ENCODE measurements around the gene RPL3. TPM values are rescaled to one million over a fixed set of nuclear protein-coding genes. Genes with fewer than 3 reads are reported as not detected.

RPL3 gene
- total and polyA plus RNA-seq, 2 donors (not counting 1 experiment from before 2014, with no cell fraction given), result 2,665 to 5,418 TPM

DNA sequence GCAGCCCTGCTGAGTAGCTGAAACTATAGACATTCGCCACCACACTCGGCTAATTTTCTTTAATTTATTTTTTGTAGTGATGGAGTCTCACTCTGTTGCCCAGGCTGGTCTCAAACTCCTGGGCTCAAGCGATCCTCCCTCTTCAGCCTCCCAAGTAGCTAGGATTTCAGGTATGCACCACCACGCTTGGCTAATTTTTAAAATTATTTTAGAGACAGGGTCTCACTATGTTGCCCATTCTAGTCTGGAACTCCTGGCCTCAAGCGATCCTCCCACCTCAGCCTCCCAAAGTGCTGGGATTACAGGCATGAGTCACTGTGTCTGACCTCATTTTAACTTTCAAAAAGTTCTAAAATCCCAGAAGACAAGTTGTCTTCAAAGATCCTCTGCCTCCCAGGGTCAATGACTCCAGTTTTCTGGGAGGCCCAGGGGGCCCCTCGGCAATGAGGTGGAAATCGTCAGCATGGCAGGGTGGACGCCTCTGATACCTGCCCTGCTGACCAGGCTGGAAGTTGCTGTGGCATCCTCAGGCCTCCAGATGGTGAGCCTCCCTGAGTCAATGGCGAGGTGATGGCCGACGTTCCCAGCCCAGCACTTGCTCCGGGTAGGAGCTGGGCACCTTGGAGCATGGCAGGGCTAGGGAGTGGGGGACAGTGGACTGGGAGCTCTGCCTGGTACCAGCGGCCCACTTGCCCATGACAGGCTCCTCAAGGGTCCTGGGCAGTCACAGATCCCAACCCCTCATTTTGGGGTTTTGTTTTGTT is 31.1 kb downstream of the RPL3 start:
- 94% methylated on average over 10 of the region's 13 CpGs for WGBS (ENCODE audit: insufficient coverage)
- no peaks in the 10 kb centered on the region for H3K36me3 ChIP-seq (replicated peaks in 1 of 2; ENCODE audit: control extremely low read depth in 1 of 2, control insufficient read depth in 1 of 2, extremely low read depth in 1 of 2, insufficient read depth in 2 of 2, low read length in 1 of 2)
- H3K4me2 ChIP-seq (replicated peaks; ENCODE audit: low read depth, low read length, poor library complexity, severe bottlenecking), result no peak overlapping the region
- peaks cover 13 to 19% of the 10 kb centered on the region in 2 donors for H3K4me1 ChIP-seq (ENCODE audit: control insufficient read depth in 2 of 2, insufficient read depth in 2 of 2, low read length in 2 of 2)
- peaks cover 12% of the 10 kb centered on the region for H3K4me1 Mint-ChIP-seq
- H4K20me1 ChIP-seq (ENCODE audit: control insufficient read depth, insufficient read depth, low read length, poor library complexity, severe bottlenecking), result no peaks in the 10 kb centered on the region
- ChIA-PET POLR2A (interaction anchor here (0.7 kb wide), 1 partner anchor 633 kb away, joined by 3 read pairs; no protein-coding TSS in a partner anchor), CTCF (interaction anchor here (2.3 kb wide), 1 partner anchor 118 kb away, joined by 6 read pairs; no protein-coding TSS in a partner anchor)
- TF ChIP-seq, protein P1, sequence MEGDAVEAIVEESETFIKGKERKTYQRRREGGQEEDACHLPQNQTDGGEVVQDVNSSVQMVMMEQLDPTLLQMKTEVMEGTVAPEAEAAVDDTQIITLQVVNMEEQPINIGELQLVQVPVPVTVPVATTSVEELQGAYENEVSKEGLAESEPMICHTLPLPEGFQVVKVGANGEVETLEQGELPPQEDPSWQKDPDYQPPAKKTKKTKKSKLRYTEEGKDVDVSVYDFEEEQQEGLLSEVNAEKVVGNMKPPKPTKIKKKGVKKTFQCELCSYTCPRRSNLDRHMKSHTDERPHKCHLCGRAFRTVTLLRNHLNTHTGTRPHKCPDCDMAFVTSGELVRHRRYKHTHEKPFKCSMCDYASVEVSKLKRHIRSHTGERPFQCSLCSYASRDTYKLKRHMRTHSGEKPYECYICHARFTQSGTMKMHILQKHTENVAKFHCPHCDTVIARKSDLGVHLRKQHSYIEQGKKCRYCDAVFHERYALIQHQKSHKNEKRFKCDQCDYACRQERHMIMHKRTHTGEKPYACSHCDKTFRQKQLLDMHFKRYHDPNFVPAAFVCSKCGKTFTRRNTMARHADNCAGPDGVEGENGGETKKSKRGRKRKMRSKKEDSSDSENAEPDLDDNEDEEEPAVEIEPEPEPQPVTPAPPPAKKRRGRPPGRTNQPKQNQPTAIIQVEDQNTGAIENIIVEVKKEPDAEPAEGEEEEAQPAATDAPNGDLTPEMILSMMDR (IDR thresholded peaks at IDR 0.05), result no peak
- no peak for TF ChIP-seq EZH2 (IDR thresholded peaks at IDR 0.05; ENCODE audit: borderline replicate concordance, insufficient read depth, low read depth, low read length, poor library complexity, severe bottlenecking)
- no peaks in the 10 kb centered on the region for H3K9me3 Mint-ChIP-seq (ENCODE audit: insufficient read depth)
- H3K9ac ChIP-seq (ENCODE audit: low read length), result no peak overlapping the region
- no peak for DNase-seq
- intact Hi-C loops (cut with micrococcal nuclease), result no loop called here
- peaks cover 4% of the 10 kb centered on the region for H3K27me3 Mint-ChIP-seq
- H2AFZ ChIP-seq (ENCODE audit: insufficient read depth, low read depth, low read length, poor library complexity, severe bottlenecking), result no peak overlapping the region
- H3K27me3 ChIP-seq (replicated peaks in 1 of 4; ENCODE audit: control extremely low read depth in 1 of 4, control insufficient read depth in 3 of 4, insufficient read depth in 4 of 4, low read length in 3 of 4), result peaks cover 0 to 10% (median 2%) of the 10 kb centered on the region in 4 experiments
- H3K4me3 Mint-ChIP-seq, result no peak overlapping the region
- H3K27ac Mint-ChIP-seq, result no peak overlapping the region
- ATAC-seq (ENCODE audit: low read depth), result no peak
- no peak overlapping the region for H3K4me3 ChIP-seq (ENCODE audit: control extremely low read depth in 1 of 5, extremely low read depth in 1 of 5, insufficient read depth in 1 of 5, low read depth in 2 of 5, low read length in 4 of 5)
- peaks cover 0 to 17% (median 4%) of the 10 kb centered on the region in 3 donors for H3K9me3 ChIP-seq (ENCODE audit: control extremely low read depth in 1 of 3, control insufficient read depth in 2 of 3, insufficient read depth in 1 of 3, low read length in 2 of 3)
- H3K79me2 ChIP-seq (ENCODE audit: control insufficient read depth, insufficient read depth, low read length), result no peaks in the 10 kb centered on the region
- no peak overlapping the region for H3K27ac ChIP-seq (ENCODE audit: low read length in 2 of 2)

All from B cell (primary cell).